Mononuclear cell (primary cell): ENCODE results near the gene EXOSC2. TPM values are rescaled to one million over a fixed set of nuclear protein-coding genes. Genes with fewer than 3 reads are reported as not detected.

Experiments used
- H3K27me3 ChIP-seq: 2 replicates; pipeline ENCODE4 v1.6.0; 2011; ENCODE audit warnings: low read length, control low read depth; ENCODE audit not compliant: insufficient read depth
- H3K4me1 ChIP-seq: 2 replicates; pipeline ENCODE4 v1.5.1; 2011; ENCODE audit warnings: mild to moderate bottlenecking, low read length, control low read depth; ENCODE audit not compliant: insufficient read depth
- H3K4me3 ChIP-seq: 2 replicates; pipeline ENCODE4 v1.5.1; 2011; ENCODE audit warnings: mild to moderate bottlenecking, low read length, moderate library complexity
- H3K9me3 ChIP-seq: 2 replicates; pipeline ENCODE4 v1.5.1; 2011; ENCODE audit warnings: low read depth, mild to moderate bottlenecking, control low read depth, low read length
- total RNA-seq: library from RNA; depleted of rRNA; stranded (reverse); fragments of >200 nt; gene quantifications from one replicate; pipeline ENCODE4 v1.2.3, GENCODE V29; 2012

The EXOSC2 gene
- total RNA-seq, 1 donor: 34.2 TPM

DNA sequence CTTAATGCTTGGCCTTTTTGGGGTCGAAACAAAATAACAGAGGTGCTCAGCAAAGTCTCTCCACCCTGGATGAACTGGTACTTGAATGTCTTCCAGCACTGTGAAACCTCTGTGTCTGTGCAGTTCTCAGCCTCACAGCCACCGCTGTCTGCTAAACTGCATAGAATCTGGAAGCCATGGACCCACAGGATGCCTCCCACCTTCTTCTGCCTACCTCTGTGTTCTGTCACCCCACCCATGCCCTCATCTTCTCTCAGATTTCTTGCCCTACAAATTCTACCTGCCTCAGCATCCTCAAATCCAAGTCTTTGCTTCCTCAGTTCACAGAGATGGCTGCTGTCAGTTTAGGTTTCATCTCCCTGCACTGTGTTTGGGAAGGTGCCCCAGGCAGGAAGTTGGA is 35.6 kb downstream of the EXOSC2 start:
- Histone ChIP-seq H3K4me3 (no peak overlapping the region), H3K4me1 (no peaks in the 10 kb centered on the region), H3K9me3 (no peaks in the 10 kb centered on the region), H3K27me3 (no peaks in the 10 kb centered on the region)

- no peaks in the 10 kb centered on the region for H3K27me3 ChIP-seq
- H3K4me3 ChIP-seq: no peak overlapping the region
- no peaks in the 10 kb centered on the region for H3K9me3 ChIP-seq
- no peaks in the 10 kb centered on the region for H3K4me1 ChIP-seq
Observed at GRCh38 chr9:130731355-130731754, 37.8 kb downstream of the EXOSC2 start.

- Histone ChIP-seq H3K4me3 (no peak overlapping the region), H3K4me1 (no peaks in the 10 kb centered on the region), H3K27me3 (no peaks in the 10 kb centered on the region), H3K9me3 (no peaks in the 10 kb centered on the region)
Observed at GRCh38 chr9:130732136-130732535, 38.6 kb downstream of the EXOSC2 start.

DNA sequence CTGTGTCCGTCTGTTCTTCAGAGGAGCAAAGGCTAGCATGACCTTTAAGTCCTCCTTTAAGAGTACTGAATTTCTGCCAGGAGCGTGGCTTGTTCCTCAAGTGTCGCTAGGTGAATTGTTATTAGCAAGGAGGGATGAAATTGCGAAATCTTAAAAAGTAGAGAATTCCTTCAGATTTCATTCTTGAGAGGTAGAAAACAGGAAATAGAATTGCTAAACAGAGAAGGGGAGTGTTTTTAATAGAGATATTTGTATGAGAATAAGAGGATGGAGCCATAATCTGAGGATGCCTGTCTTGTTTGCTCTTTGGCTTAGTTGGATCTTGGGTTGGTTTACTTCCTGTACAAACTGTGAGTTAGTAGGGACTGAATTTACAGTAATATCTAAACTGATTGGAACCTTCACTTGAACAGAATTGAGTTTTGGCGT is 39.2 kb downstream of the EXOSC2 start:
- H3K4me1 ChIP-seq: no peaks in the 10 kb centered on the region
- H3K27me3 ChIP-seq: no peaks in the 10 kb centered on the region
- no peak overlapping the region for H3K4me3 ChIP-seq
- H3K9me3 ChIP-seq: no peaks in the 10 kb centered on the region

- Histone ChIP-seq H3K9me3 (no peaks in the 10 kb centered on the region), H3K4me1 (no peaks in the 10 kb centered on the region), H3K27me3 (no peaks in the 10 kb centered on the region), H3K4me3 (no peak overlapping the region)
Observed at GRCh38 chr9:130735566-130735965, 42.0 kb downstream of the EXOSC2 start.

DNA sequence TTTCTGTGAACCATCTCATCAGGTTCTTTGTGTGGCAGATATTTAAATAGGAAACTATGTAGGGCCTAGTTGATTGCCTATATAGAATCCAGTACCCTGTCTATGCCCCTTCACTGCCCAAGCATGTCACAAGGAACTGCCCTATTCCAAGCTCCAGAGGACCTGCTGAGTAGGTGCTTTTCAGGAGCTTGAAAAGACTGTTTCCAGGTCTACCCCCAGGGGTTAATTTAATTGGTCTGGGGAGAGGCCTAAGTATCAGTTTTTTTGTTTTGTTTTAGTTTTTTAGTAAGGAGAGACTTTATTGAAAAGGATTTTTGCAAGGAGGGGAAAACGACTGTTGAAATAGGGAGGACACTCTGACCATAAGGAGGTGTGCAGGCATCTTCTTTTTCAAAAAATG is 43.3 kb downstream of the EXOSC2 start:
- no peaks in the 10 kb centered on the region for H3K9me3 ChIP-seq
- no peaks in the 10 kb centered on the region for H3K27me3 ChIP-seq
- no peaks in the 10 kb centered on the region for H3K4me1 ChIP-seq
- H3K4me3 ChIP-seq: no peak overlapping the region

DNA sequence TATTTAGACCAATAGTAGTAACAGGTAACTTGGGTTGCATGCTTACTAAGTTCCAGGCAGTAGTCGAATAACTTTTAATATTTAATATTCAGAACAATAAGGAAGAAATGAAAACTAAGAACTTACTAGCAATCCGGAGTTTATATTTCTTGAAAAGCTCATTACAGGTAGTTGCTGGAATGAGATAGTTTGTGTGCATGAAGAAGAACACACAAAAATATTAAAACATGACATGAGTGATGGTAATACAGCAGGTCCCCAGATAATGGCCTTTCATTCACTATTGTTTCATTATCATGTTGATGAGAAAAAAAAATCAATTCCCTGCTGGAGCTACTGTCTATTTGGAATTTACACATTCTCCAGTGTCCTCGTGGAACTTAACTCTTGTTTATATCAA is 44.7 kb downstream of the EXOSC2 start:
- Histone ChIP-seq H3K4me1 (no peaks in the 10 kb centered on the region), H3K27me3 (no peaks in the 10 kb centered on the region), H3K4me3 (no peak overlapping the region), H3K9me3 (no peaks in the 10 kb centered on the region)

DNA sequence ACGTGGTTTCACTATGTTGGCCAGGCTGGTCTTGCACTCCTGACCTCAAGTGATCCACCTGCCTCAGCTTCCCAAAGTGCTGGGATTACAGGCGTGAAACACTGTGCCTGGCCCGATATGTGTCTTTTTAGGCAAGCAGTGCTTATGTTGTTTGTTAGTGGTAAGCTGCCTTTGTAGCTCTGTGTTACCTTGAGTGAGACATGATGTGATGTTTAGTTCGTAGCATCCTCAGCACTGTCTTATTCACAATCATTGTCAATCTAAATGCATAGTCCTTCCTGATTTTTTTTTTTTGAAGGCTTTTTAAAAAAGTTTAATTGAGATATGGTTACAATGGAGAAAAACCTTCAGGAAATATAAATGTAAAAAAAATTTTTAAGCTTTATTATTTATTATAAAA is 45.5 kb downstream of the EXOSC2 start:
- no peak overlapping the region for H3K4me3 ChIP-seq
- H3K4me1 ChIP-seq: no peaks in the 10 kb centered on the region
- H3K9me3 ChIP-seq: no peaks in the 10 kb centered on the region
- H3K27me3 ChIP-seq: no peaks in the 10 kb centered on the region

- Histone ChIP-seq H3K4me3 (no peak overlapping the region), H3K9me3 (no peaks in the 10 kb centered on the region), H3K4me1 (no peaks in the 10 kb centered on the region), H3K27me3 (no peaks in the 10 kb centered on the region)
Observed at GRCh38 chr9:130740218-130741023, 46.8 kb downstream of the EXOSC2 start.

GRCh38 chr9:130741024-130741305 is 47.4 kb downstream of the EXOSC2 start:
- no peak overlapping the region for H3K4me3 ChIP-seq
- no peaks in the 10 kb centered on the region for H3K27me3 ChIP-seq
- no peaks in the 10 kb centered on the region for H3K4me1 ChIP-seq
- no peaks in the 10 kb centered on the region for H3K9me3 ChIP-seq

- no peaks in the 10 kb centered on the region for H3K9me3 ChIP-seq
- no peaks in the 10 kb centered on the region for H3K27me3 ChIP-seq
- no peak overlapping the region for H3K4me3 ChIP-seq
- H3K4me1 ChIP-seq: no peaks in the 10 kb centered on the region
Observed at GRCh38 chr9:130741831-130742449, 48.4 kb downstream of the EXOSC2 start.

DNA sequence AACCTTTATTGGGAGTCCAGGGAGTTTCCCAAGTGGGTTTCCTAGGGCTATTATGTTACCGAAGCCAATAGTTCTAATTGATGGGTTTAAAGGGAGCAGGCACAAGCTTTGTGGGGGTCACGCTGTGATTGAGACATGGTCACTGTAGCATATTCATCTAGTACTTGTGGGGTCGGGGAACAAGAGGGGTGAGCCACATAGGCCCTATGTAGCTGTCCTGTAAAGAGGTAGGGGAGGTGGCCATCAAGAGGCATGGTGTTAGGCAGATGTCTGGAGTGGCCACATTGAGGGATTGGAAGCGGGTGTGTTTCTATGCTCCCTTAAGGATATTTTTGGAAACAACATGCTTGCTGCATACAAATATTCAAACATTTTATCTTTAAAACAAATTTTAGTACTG is 50.1 kb downstream of the EXOSC2 start:
- Histone ChIP-seq H3K9me3 (no peaks in the 10 kb centered on the region), H3K27me3 (no peaks in the 10 kb centered on the region), H3K4me1 (no peaks in the 10 kb centered on the region), H3K4me3 (no peak overlapping the region)

GRCh38 chr9:130745210-130745800 is 51.7 kb downstream of the EXOSC2 start:
- H3K27me3 ChIP-seq: no peaks in the 10 kb centered on the region
- no peaks in the 10 kb centered on the region for H3K9me3 ChIP-seq

GRCh38 chr9:130745829-130746228 is 52.2 kb downstream of the EXOSC2 start:
- no peaks in the 10 kb centered on the region for H3K27me3 ChIP-seq
- no peaks in the 10 kb centered on the region for H3K9me3 ChIP-seq
- H3K4me3 ChIP-seq: no peak overlapping the region
- H3K4me1 ChIP-seq: no peaks in the 10 kb centered on the region

More at GRCh38 chr9:130745210-130745800, 51.7 kb downstream of the EXOSC2 start:
- Histone ChIP-seq H3K4me1 (no peaks in the 10 kb centered on the region), H3K4me3 (no peak overlapping the region)

DNA sequence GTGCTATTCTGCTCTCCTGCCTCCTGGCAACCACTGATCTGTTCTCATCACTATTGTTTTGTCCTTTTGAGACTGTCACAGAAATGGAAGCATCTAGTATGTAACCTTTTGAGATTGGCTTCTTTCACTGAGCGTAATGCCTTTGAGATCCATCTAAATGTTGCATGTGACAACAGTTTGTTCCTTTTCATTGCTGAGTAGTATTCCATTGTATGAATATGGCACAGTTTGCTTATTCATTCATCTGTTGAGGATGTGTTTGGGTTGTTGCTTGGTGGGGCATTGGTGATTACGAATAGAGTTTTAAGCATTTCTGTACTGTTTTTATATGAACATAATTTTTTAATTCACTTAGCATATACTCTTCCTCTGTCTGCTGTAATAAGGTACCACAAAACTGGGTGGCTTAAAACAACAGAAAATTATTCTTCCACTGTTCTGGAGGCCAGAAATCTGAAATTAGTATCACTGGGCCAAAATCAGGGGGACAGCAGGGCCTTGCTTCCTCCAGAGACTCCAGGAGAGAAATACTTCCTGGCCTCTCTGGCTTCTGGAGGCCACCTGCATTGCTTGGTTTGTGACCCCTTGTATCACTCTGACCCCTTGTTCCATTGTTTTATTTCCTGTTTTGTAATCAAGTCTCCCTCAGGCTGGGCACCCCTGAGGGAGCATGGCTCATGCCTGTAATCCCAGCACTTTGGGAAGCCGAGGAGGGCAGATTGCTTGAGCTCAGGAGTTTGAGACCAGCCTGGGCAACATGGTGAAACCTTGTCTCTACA is 53.0 kb downstream of the EXOSC2 start:
- Histone ChIP-seq H3K9me3 (no peaks in the 10 kb centered on the region), H3K4me3 (no peak overlapping the region), H3K27me3 (no peaks in the 10 kb centered on the region), H3K4me1 (no peaks in the 10 kb centered on the region)
